Osteocyte (in vitro differentiated cells): ENCODE results near the gene SYT13. TPM values are rescaled to one million over a fixed set of nuclear protein-coding genes. Genes with fewer than 3 reads are reported as not detected.

Source experiments
- DNase-seq: peaks from one replicate; pipeline ENCODE4 v3.0.0; 2021; ENCODE audit warnings: mixed read lengths; ENCODE audit not compliant: unreplicated experiment; ENCODE audit errors: extremely low spot score
- H3K27ac Mint-ChIP-seq: one replicate; pipeline ENCODE4 v1.8.0; 2021; ENCODE audit warnings: mild to moderate bottlenecking, mixed read lengths; ENCODE audit not compliant: unreplicated experiment
- H3K27me3 Mint-ChIP-seq: one replicate; pipeline ENCODE4 v1.8.0; 2021; ENCODE audit warnings: mixed read lengths; ENCODE audit not compliant: unreplicated experiment
- H3K36me3 Mint-ChIP-seq: one replicate; pipeline ENCODE4 v1.8.0; 2021; ENCODE audit warnings: mixed read lengths; ENCODE audit not compliant: unreplicated experiment
- H3K4me1 Mint-ChIP-seq: one replicate; pipeline ENCODE4 v1.8.0; 2021; ENCODE audit warnings: mixed read lengths; ENCODE audit not compliant: unreplicated experiment
- H3K4me3 Mint-ChIP-seq: one replicate; pipeline ENCODE4 v1.8.0; 2021; ENCODE audit warnings: mild to moderate bottlenecking, moderate library complexity, mixed read lengths; ENCODE audit not compliant: unreplicated experiment
- H3K9me3 Mint-ChIP-seq: one replicate; pipeline ENCODE4 v1.8.0; 2021; ENCODE audit warnings: mixed read lengths; ENCODE audit not compliant: unreplicated experiment
- total RNA-seq: library from RNA; stranded (reverse); gene quantifications from 2 replicates; pipeline ENCODE4 v1.2.1, GENCODE V29; 2021
- TF ChIP-seq, protein P1 (sequence below): fragments of 200-600 bp; sonication (generic); IDR thresholded peaks from 2 replicates; pipeline ENCODE4 v1.5.0; 2021; ENCODE audit warnings: antibody characterized with exemption, mild to moderate bottlenecking, moderate library complexity

SYT13 gene
- total RNA-seq, 1 donor from 2014 or later = 0.13 TPM

DNA sequence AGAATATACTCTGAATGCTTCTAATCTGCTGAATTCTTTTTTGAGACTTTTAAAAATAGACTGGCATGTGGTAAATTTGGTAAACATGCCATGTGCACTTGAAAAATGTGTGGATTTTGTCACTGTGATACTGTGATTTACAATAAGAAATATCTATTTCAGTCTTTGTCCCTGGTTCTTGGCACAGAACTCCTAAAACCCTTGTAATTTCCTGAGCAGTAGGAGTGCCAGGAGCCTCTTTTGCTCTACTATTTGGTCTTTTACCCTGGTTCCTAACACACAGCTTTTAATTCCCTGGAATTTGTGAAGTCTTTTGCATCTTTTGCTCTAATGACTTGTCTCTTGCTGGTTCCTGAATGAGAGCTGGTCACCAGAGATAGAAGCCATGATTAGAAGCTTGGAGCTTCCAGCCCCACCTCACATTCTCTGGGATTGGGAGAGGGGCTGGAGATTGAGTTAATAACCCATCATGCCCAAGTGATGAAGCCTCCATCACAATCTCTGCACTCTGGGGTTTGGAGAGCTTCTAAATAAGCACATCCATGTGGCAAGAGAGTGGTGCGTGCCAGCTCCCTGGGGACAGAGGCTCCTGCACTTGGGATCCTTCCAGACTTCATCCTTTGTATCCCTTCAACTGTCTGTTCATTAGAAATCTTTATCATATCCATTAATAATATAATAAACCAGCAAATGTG lies 27.2 kb upstream of the SYT13 start:
- H3K4me3 Mint-ChIP-seq = no peak overlapping the region
- no peaks in the 10 kb centered on the region for H3K36me3 Mint-ChIP-seq
- peak; percentile 46 for DNase-seq
- H3K4me1 Mint-ChIP-seq = no peaks in the 10 kb centered on the region
- no peak overlapping the region for H3K27ac Mint-ChIP-seq
- no peaks in the 10 kb centered on the region for H3K9me3 Mint-ChIP-seq
- TF ChIP-seq, protein P1, sequence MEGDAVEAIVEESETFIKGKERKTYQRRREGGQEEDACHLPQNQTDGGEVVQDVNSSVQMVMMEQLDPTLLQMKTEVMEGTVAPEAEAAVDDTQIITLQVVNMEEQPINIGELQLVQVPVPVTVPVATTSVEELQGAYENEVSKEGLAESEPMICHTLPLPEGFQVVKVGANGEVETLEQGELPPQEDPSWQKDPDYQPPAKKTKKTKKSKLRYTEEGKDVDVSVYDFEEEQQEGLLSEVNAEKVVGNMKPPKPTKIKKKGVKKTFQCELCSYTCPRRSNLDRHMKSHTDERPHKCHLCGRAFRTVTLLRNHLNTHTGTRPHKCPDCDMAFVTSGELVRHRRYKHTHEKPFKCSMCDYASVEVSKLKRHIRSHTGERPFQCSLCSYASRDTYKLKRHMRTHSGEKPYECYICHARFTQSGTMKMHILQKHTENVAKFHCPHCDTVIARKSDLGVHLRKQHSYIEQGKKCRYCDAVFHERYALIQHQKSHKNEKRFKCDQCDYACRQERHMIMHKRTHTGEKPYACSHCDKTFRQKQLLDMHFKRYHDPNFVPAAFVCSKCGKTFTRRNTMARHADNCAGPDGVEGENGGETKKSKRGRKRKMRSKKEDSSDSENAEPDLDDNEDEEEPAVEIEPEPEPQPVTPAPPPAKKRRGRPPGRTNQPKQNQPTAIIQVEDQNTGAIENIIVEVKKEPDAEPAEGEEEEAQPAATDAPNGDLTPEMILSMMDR = no peak
- peaks cover 77% of the 10 kb centered on the region for H3K27me3 Mint-ChIP-seq

DNA sequence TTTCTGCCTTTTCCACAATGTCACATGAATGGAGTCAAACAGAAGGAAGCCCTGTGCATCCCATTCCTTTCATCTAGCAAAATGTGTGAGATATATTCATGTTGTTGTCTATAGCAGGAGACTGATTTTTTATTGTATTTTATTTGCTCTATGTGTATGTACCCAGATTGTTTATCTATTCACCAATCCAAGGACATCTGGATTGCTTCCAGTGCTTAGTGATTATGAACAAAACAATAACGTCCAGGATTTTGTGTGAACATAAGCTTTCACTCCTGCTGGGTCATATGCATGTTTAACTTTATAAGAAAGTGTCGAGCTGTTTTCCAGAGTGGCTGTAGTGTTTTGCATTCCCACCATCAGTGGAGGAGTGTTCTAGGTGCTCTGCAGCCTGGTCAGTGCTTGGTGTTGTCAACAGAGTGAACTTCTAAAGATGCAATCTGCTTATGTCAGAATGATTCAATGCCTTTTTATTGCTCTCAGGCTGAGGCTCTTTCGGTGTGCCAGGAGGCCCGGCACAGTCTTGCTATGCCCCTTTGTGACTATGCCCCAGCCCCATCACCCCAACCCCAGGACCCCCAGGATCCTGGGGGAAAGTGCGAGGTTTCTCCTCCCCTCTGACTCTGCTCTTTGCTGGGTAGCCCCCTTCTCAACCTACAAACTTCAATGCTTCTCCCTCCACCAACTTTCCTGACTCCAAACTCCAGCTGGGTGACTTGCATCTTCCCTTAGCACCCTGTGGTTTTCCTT lies 19.9 kb upstream of the SYT13 start:
- Mint-ChIP-seq H3K4me1 (no peaks in the 10 kb centered on the region), H3K4me3 (no peak overlapping the region), H3K27me3 (peaks cover 76% of the 10 kb centered on the region), H3K27ac (no peak overlapping the region), H3K36me3 (no peaks in the 10 kb centered on the region), H3K9me3 (peaks cover 4% of the 10 kb centered on the region)
- peak; percentile 51 for DNase-seq
- TF ChIP-seq, protein P1 = no peak

DNA sequence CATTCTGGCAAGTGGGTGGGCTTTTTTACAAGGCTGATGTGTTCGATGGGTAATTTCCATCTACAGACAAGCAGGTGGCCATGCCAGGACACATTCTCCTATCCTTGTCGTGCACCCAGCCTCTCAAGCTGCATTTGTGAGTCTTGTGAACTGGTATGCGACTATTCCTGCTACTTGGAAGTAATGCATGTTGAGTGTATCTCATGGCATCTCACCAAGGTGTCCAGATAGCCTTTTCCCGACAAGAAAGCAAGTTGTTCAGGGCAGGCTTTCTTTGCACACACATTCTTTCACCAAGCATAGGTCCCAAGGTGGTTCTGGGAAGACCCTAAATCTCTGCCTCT lies 18.8 kb upstream of the SYT13 start:
- Mint-ChIP-seq H3K27ac (no peak overlapping the region), H3K27me3 (peaks cover 68% of the 10 kb centered on the region), H3K9me3 (peaks cover 4% of the 10 kb centered on the region), H3K4me1 (no peaks in the 10 kb centered on the region), H3K4me3 (no peak overlapping the region), H3K36me3 (no peaks in the 10 kb centered on the region)
- TF ChIP-seq, protein P1 = no peak
- peak; percentile 60 for DNase-seq

DNA sequence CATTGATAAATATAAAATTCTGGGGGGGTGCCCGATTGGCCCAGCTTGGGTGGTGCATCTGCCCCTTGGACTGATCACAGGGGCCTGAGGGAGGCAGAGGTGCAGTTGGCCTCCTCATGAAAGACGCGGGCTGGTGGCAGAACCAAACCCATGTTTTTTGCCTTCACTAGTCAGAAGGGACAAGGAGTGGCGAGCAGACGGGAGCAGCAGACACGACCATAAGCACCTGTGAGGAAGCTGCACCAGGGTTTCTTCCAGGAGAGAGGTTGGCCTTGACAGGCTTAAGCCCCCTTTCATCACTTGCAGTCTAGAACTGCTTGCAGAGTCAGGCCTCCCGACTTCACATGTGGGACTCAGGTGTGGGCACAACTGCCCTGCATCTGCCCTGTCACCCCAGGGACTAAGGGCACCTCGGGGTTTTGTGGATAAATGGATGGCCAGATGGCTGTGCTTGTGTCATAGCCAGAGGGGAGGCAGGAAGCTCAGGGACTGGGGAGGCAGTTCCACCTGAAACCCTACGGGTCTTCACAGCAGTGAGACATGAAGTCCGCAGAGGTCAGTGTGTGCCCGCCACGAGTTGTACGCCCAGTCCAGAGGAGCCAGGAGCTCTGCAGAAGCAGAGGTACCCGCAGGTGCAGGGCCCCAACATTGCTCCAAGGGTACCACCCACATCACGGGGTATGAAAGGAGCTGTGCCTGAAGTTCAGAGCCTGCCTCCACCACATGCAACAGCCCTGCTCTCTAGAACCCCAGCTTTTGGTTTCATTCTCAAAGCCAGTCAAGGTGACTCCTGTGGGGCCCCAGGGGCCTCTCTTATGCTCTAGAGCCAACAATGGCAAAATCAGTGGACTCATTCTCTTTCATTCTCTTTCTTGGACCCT lies 18.2 kb upstream of the SYT13 start:
- Mint-ChIP-seq H3K27me3 (peaks cover 69% of the 10 kb centered on the region), H3K4me1 (no peaks in the 10 kb centered on the region), H3K4me3 (no peak overlapping the region), H3K36me3 (no peaks in the 10 kb centered on the region), H3K9me3 (peaks cover 4% of the 10 kb centered on the region), H3K27ac (no peak overlapping the region)
- TF ChIP-seq, protein P1 = no peak
- DNase-seq = peak; percentile 66
